Astrocyte of the cerebellum (primary cell): ENCODE results near the gene NME8.

Experiments used
- DNase-seq: peaks from one replicate; pipeline ENCODE4 v3.0.0-alpha.2; 2011; ENCODE audit warnings: low read depth
- H3K4me3 ChIP-seq: 2 replicates; pipeline ENCODE4 v1.5.1; 2011; ENCODE audit warnings: mild to moderate bottlenecking, low read depth, low read length, moderate library complexity
- CTCF ChIP-seq: IDR thresholded peaks from 2 replicates; pipeline ENCODE4 v1.5.1; 2012; ENCODE audit warnings: low read length, low read depth, moderate library complexity, mild to moderate bottlenecking; ENCODE audit errors: missing control alignments
- in situ Hi-C: cut with HindIII; loops from 2 replicates; pipeline ENCODE4 v1.10.0; 2017; ENCODE audit warnings: low sequenced_read_pairs

NME8 gene

GRCh38 chr7:37928878-37929277, 80.5 kb downstream of the NME8 start:
- DNase-seq = no peak
- in situ Hi-C loops = no loop called here
- TF ChIP-seq CTCF = no peak
- no peak overlapping the region for H3K4me3 ChIP-seq

- in situ Hi-C loops = no loop called here
- no peak for TF ChIP-seq CTCF
- peak; percentile 63 for DNase-seq
- no peak overlapping the region for H3K4me3 ChIP-seq
These were observed 82.0 kb downstream of the NME8 start for GRCh38 chr7:37930226-37930948.

- H3K4me3 ChIP-seq = no peak overlapping the region
- in situ Hi-C loops = no loop called here
- no peak for DNase-seq
- TF ChIP-seq CTCF = no peak
These were observed 84.1 kb downstream of the NME8 start for GRCh38 chr7:37932543-37932942.

- TF ChIP-seq CTCF = no peak
- in situ Hi-C loops = no loop called here
- DNase-seq = no peak
- H3K4me3 ChIP-seq = no peak overlapping the region
These were observed 84.7 kb downstream of the NME8 start for GRCh38 chr7:37933018-37933566.

GRCh38 chr7:37942934-37943610, 94.7 kb downstream of the NME8 start:
- no peak overlapping the region for H3K4me3 ChIP-seq

More at GRCh38 chr7:37942934-37943610, 94.7 kb downstream of the NME8 start:
- in situ Hi-C loops = no loop called here
- DNase-seq = peak; percentile 68
- no peak for TF ChIP-seq CTCF
